ENCODE measurements around the gene TRIM42.

DNA sequence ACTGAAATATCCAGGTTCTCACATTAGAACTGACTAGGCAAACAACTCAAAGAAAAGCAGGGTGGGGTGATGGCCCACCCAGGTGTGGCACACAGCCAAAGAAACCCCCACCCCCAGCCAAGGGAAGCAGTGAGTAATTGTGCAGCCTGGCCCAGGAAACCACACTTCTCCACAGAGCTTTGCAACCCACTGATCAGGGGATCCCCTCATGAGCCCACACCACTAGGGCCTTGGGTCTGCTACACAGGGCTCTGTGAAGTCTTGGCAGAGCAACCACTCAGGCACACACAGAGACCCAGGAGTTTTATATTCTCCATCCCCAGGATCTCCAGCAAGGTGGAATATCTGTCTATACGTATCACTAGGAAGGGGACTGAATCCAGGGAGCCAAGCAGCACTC lies 22.2 kb upstream of the TRIM42 start:
- TF ChIP-seq EZH2 (IDR thresholded peaks at IDR 0.05) = no peak
- TF ChIP-seq, protein P1, sequence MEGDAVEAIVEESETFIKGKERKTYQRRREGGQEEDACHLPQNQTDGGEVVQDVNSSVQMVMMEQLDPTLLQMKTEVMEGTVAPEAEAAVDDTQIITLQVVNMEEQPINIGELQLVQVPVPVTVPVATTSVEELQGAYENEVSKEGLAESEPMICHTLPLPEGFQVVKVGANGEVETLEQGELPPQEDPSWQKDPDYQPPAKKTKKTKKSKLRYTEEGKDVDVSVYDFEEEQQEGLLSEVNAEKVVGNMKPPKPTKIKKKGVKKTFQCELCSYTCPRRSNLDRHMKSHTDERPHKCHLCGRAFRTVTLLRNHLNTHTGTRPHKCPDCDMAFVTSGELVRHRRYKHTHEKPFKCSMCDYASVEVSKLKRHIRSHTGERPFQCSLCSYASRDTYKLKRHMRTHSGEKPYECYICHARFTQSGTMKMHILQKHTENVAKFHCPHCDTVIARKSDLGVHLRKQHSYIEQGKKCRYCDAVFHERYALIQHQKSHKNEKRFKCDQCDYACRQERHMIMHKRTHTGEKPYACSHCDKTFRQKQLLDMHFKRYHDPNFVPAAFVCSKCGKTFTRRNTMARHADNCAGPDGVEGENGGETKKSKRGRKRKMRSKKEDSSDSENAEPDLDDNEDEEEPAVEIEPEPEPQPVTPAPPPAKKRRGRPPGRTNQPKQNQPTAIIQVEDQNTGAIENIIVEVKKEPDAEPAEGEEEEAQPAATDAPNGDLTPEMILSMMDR (IDR thresholded peaks at IDR 0.05 in 2 of 3, conservative IDR thresholded peaks at IDR 0.05 in 1 of 3; ENCODE audit: borderline replicate concordance in 1 of 3, insufficient read depth in 1 of 3, low read depth in 2 of 3, low read length in 2 of 3) = no peak
- no peak for TF ChIP-seq YY1 (IDR thresholded peaks at IDR 0.05; ENCODE audit: extremely low read depth, insufficient replicate concordance, low read depth, low read length)
- no peak for TF ChIP-seq SP1 (IDR thresholded peaks at IDR 0.05; ENCODE audit: low read depth)
- TF ChIP-seq POLR2A (IDR thresholded peaks at IDR 0.05; ENCODE audit: borderline replicate concordance, extremely low read depth, insufficient read depth, insufficient read length) = no peak
- no peak for TF ChIP-seq EZH2phosphoT487 (IDR thresholded peaks at IDR 0.05; ENCODE audit: borderline replicate concordance)
- no peak for TF ChIP-seq ZNF274 (IDR thresholded peaks at IDR 0.05; ENCODE audit: low read depth, low read length)
- TF ChIP-seq POLR2AphosphoS5 (IDR thresholded peaks at IDR 0.05; ENCODE audit: low read depth, low read length) = no peak
- no peak for TF ChIP-seq RAD21 (IDR thresholded peaks at IDR 0.05; ENCODE audit: low read depth)

Data from HCT116 (cell line).